ENCODE measurements around the gene DHX38. TPM values are rescaled to one million over a fixed set of nuclear protein-coding genes. Genes with fewer than 3 reads are reported as not detected.

DHX38 gene
- total RNA-seq, 1 donor from 2014 or later, result 53.4 TPM

DNA sequence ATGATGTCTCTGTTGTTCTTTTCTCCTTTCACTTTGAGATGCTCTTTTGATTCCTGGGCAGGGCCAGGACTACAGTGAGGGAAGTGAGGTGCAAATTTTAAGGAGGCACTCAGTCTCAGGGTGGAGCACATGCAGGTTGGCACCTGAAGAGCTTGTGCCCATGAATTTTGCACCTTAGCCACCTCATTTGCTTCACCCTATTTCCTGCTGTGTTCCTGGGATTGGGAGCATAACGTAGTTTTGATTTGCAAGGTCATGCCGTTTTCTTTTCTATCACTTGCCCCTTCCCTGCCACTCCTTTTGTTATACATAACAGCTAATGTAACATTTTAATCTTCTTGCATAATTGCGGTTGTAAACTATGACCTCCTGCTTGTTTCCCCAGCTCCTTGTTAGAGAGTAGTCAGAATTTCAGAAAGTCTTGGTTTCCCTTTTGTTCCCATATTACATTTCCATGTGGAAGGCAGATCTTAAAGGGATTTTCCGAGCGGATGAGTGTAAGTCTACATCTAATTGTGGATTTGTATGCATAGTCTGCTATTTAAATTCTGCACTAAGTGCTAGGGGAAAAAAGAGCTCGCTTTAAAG is 68.6 kb downstream of the DHX38 start:
- DNase-seq (ENCODE audit: low spot score), result no peak

Other genes starting within 250 kb of the DHX38 start
- gene ATXN1L, start 247.9 kb upstream of the DHX38 start, total RNA-seq, result 44.4 TPM
- 6.7 TPM for gene ZNF821, start 209.7 kb upstream of the DHX38 start, total RNA-seq
- gene IST1, start 198.3 kb upstream of the DHX38 start, total RNA-seq, result 171 TPM
- 0.55 TPM for gene PKD1L3, start 93.4 kb upstream of the DHX38 start, total RNA-seq
- 8.4 TPM for gene DHODH, start 85.1 kb upstream of the DHX38 start, total RNA-seq
- 63.2 TPM for gene HP, start 39.3 kb upstream of the DHX38 start, total RNA-seq
- 0.48 TPM for gene HPR, start 30.6 kb upstream of the DHX38 start, total RNA-seq
- 7.7 TPM for gene TXNL4B, start 227 bp upstream of the DHX38 start, total RNA-seq
- gene PMFBP1, start 78.3 kb downstream of the DHX38 start, total RNA-seq, result 0.39 TPM

All from mesenteric fat pad (tissue), 1 donor.